Fibroblast of the aortic adventitia (primary cell): ENCODE results near the gene CBLN3. TPM values are rescaled to one million over a fixed set of nuclear protein-coding genes. Genes with fewer than 3 reads are reported as not detected.

Experiments
- DNase-seq: peaks from one replicate; pipeline ENCODE4 v3.0.0-alpha.2; 2010; ENCODE audit warnings: low read depth
- H3K4me3 ChIP-seq: 2 replicates; pipeline ENCODE4 v1.5.1; 2011; ENCODE audit warnings: low read depth, mild to moderate bottlenecking, control low read depth, low read length, moderate library complexity
- total RNA-seq: library from RNA; depleted of rRNA; stranded (reverse); fragments of >200 nt; gene quantifications from 2 replicates; pipeline ENCODE4 v1.2.3, GENCODE V29; 2012; ENCODE audit warnings: low replicate concordance
- TF ChIP-seq, protein P1 (sequence below): IDR thresholded peaks from 2 replicates; pipeline ENCODE4 v1.5.1; 2011; ENCODE audit warnings: mild to moderate bottlenecking, low read length, control low read depth, inconsistent platforms; ENCODE audit not compliant: insufficient read depth

Gene CBLN3
- total RNA-seq, 1 donor = 6.2 TPM

DNA sequence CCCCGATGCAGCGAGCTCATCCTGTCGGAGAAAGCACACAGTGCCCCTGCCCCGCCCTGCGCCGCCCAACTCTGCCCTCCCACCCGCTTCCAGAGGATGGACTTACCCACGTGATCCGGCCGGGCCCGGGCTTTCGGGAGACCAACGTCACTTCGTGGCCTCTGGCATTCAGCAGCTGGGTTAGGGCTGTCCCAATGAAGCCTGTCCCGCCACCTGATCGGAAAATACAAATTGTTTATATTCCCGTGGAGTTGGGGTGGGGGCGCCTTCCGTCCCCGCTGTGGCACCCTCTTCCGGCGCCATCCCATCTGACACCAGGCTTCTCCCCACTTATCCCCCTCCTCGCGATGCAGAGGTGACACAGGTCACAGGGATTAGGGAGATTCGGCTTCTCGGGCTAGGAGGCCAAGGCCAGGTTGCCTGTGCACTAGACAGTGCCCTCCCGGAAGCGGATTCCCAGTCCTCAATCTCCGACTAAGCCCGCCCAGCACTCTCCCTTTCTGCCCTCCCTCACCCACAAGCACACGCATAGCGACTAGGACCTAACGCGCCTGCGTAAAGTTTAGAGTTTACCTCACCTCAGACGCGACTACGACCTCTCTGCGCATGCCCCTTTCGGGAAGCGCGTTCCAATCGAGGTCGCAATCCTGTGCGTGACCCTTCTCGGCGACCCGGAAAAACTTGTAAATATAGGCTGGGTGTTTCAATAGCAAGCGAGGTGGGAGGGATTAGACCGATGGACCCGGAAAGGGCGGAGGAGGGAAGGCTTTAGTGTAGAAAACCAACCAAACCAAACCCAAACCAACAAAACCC lies 13.0 kb upstream of the CBLN3 start, which contains the start of gene SDR39U1:
Gene SDR39U1, minus strand, starts transcription at position 537 of the 813 bp plus-strand sequence. Its CDS starts 7 bp downstream, at position 530.
- peak within 1 kb of the TSS; percentile 96 for H3K4me3 ChIP-seq
- TF ChIP-seq, protein P1, sequence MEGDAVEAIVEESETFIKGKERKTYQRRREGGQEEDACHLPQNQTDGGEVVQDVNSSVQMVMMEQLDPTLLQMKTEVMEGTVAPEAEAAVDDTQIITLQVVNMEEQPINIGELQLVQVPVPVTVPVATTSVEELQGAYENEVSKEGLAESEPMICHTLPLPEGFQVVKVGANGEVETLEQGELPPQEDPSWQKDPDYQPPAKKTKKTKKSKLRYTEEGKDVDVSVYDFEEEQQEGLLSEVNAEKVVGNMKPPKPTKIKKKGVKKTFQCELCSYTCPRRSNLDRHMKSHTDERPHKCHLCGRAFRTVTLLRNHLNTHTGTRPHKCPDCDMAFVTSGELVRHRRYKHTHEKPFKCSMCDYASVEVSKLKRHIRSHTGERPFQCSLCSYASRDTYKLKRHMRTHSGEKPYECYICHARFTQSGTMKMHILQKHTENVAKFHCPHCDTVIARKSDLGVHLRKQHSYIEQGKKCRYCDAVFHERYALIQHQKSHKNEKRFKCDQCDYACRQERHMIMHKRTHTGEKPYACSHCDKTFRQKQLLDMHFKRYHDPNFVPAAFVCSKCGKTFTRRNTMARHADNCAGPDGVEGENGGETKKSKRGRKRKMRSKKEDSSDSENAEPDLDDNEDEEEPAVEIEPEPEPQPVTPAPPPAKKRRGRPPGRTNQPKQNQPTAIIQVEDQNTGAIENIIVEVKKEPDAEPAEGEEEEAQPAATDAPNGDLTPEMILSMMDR = no peak
- peak; percentile 100 for DNase-seq

DNA sequence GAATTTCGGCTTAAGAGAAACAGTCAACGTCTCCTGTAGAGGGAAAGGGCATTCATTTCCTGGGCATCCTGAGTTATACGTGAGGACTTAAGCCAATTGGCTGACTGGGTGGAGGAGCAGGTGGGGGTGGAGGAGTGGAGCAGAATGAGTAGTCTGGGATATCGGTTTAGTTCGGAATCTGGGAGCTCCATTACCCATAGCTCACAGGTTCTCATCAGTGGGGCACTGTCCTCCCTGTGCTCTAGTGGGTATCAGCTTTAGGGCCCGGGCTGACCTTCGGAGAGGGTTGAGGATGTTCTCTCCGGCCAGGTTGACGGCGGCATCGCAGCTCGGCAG lies 12.4 kb upstream of the CBLN3 start:
- DNase-seq = no peak

DNA sequence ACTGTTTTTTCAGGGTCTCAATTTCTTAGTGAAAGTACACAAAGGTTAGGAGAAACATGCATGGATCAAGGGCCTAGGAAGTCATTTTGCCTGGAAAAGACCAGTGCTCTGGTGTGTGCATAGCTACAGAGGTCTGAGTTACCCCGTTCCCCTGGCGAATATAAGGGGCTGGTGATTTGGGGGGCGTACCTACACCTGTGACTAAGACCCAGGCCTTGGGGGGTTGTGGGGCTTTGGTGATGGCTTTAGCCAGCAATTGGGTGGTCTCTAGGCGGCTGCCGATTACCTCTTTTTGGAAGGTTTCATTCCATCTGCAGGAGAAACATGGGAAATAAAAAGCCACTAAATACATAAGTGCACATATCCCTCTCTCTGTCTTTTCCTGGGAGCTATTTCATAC lies 12.0 kb upstream of the CBLN3 start:
- TF ChIP-seq, protein P1 = no peak
- H3K4me3 ChIP-seq = peak overlapping the region; percentile 96
- DNase-seq = no peak

More for the DNA sequence above, 12.4 kb upstream of the CBLN3 start:
- TF ChIP-seq, protein P1 = no peak
- peak overlapping the region; percentile 96 for H3K4me3 ChIP-seq

DNA sequence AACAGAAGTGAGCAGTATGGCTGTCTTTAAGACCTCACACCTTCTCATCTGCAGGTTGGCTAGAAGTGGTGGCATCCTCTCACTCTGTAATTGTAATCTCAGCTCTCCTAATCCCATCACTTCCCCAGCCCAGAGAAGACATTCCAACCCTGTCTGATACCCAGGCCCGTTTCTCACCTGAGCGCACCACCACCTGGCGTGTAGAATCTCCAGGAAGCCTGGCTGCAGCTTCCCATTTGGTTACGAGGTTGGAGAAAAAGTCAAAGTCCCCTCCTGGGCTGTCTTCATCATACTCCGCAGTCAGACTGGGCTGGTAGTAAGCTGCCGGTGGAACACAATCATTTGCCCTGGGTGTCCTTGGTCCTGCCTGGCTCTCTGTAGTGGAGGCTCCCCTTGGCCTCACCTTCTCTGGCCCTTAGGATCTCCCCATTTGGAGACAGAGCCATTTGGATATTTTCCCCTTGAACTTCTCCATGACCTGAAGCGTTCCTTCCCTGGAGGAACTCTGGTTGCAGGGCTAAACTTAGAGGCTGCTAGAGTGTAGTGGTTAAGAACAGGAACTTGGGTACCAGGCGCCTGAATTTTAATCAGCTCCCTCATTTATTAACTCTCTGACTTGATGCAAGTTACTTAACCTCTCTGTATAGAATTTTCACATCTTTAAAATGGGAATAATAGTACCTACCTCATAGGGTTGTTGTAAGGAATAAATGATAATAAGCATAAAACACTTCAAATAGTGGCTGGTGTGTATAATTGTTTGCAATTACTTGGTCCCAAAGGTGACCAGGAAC lies 11.3 kb upstream of the CBLN3 start:
- no peak for DNase-seq
- H3K4me3 ChIP-seq = peak overlapping the region; percentile 96
- TF ChIP-seq, protein P1 = no peak

DNA sequence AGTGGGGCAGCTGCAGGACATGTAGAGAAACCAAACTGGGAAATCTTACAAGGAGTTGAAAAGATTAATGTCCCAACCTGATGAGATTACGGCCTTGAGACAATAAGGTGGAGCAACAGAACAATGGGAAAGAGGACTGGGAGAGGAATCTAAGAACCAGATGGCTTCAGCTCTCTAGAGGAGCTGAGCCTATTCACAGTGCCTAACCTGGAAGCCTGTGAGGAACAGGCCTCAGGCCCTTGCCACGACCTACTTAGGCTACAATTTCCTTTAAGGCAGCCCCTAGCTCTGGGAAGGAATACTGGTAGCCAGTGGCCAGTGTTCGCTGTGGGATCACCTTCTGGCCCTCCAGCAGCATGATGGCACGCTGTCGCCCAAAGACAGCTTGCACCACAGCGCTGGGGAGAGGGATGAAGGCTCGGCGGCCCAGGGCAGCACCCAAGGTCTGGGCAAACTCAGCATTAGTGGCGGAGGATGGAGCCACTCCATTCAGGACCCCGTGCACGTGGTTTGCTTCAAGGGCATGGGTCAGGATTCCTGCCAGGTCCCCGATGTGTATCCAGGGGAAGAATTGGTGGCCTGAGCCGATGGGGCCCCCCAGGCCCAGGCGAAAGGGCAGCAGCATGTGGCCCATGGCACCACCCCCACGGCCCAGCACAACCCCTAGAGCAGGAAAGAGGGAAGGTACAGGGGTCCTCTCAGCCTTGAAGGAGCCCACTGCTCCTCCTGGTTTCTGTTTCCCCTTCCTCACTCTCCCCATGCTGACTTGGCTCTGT lies 10.6 kb upstream of the CBLN3 start:
- TF ChIP-seq, protein P1 = no peak
- no peak overlapping the region for H3K4me3 ChIP-seq
- peak; percentile 31 for DNase-seq

DNA sequence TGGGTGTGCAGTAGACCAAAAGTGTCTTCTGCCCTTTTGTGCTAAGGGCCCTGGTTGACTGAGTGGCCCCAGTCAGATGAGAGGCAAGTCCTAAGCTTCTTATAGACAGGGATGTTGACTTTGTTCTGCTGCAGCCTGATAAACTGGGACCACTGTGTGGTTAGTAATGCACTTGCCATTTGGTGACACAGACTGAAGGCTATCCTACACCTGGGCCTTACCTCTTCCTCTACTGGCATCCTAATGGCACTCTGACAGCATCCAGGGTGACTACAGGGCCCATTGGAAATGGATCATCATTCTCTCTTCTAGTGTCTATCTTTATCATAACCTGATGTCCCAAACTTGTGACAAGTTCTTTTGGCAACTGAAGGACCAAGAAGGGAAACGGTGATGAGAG lies 9.8 kb upstream of the CBLN3 start:
- DNase-seq = no peak
- TF ChIP-seq, protein P1 = no peak
- no peak overlapping the region for H3K4me3 ChIP-seq
